22Rv1 (cell line): ENCODE results near the gene ISCA2.

ENCODE experiments used
- H3K27ac ChIP-seq: fragments of 450-650 bp; 2 replicates; pipeline ENCODE4 v1.5.1; 2017
- CTCF ChIP-seq: fragments of 450-650 bp; IDR thresholded peaks from 2 replicates; pipeline ENCODE4 v1.5.1; 2017; ENCODE audit warnings: mild to moderate bottlenecking
- ZFX ChIP-seq: fragments of 450-650 bp; IDR thresholded peaks from 2 replicates; pipeline ENCODE4 v1.6.1; 2017; ENCODE audit warnings: antibody characterized with exemption, borderline replicate concordance

The ISCA2 gene

GRCh38 chr14:74462993-74463392, 30.6 kb upstream of the ISCA2 start:
- no peak overlapping the region for H3K27ac ChIP-seq
- no peak for TF ChIP-seq ZFX

GRCh38 chr14:74463697-74464096, 29.9 kb upstream of the ISCA2 start:
- H3K27ac ChIP-seq, result no peak overlapping the region
- TF ChIP-seq ZFX (no peak), CTCF (no peak)

GRCh38 chr14:74464785-74465184, 28.8 kb upstream of the ISCA2 start:
- no peak for TF ChIP-seq ZFX
- no peak for TF ChIP-seq CTCF
- no peak overlapping the region for H3K27ac ChIP-seq

- no peak overlapping the region for H3K27ac ChIP-seq
- TF ChIP-seq CTCF (no peak), ZFX (no peak)
Measured at GRCh38 chr14:74465335-74465734, 28.2 kb upstream of the ISCA2 start.

GRCh38 chr14:74468513-74468912, 25.1 kb upstream of the ISCA2 start:
- H3K27ac ChIP-seq, result no peak overlapping the region
- no peak for TF ChIP-seq ZFX
- no peak for TF ChIP-seq CTCF

GRCh38 chr14:74469548-74470518, 23.7 kb upstream of the ISCA2 start:
- TF ChIP-seq ZFX (no peak), CTCF (no peak)

GRCh38 chr14:74472601-74473000, 21.0 kb upstream of the ISCA2 start:
- no peak overlapping the region for H3K27ac ChIP-seq

More at GRCh38 chr14:74469548-74470518, 23.7 kb upstream of the ISCA2 start:
- H3K27ac ChIP-seq, result no peak overlapping the region

More at GRCh38 chr14:74472601-74473000, 21.0 kb upstream of the ISCA2 start:
- TF ChIP-seq ZFX (no peak), CTCF (no peak)
